Fibroblast of pulmonary artery (primary cell): Measurements from ENCODE around the gene PSMC5.
"Not testable (repeated sequence)": the region's sequence is repeated elsewhere in the genome, so short reads cannot be mapped to it uniquely, and the experiment has no call there.

Experiments
- DNase-seq: peaks from one replicate; pipeline ENCODE4 v3.0.0-alpha.2; 2010; ENCODE audit warnings: low read depth
- H3K4me3 ChIP-seq: replicated peaks from 2 replicates; pipeline ENCODE4 v1.5.1; 2011; ENCODE audit warnings: low read depth, mild to moderate bottlenecking, control low read depth, low read length, moderate library complexity
- TF ChIP-seq, protein P1 (sequence below): IDR thresholded peaks from 2 replicates; pipeline ENCODE4 v1.5.1; 2011; ENCODE audit warnings: mild to moderate bottlenecking, control low read depth, low read length, inconsistent platforms; ENCODE audit errors: missing control alignments

PSMC5 gene

DNA sequence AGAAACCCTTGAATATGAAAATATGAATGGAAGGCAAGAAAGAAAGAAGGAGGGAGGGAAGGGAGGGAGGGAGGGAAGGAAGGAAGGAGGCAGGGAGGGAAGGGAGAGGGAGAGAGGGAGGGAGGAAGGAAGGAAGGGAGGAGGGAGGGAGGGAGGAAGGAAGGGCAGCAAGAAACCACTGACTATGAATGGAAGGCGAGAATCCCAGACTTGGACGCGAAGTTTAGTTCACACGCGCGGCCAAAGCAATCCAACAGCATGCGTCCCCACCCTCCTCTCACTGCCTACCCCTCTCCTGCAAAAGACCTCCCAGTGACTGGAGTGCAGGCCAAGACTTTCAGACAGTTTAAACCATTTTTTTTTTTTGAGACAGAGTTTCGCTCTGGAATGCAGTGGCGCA lies 23.2 kb downstream of the PSMC5 start:
- no peak for DNase-seq
- TF ChIP-seq, protein P1, sequence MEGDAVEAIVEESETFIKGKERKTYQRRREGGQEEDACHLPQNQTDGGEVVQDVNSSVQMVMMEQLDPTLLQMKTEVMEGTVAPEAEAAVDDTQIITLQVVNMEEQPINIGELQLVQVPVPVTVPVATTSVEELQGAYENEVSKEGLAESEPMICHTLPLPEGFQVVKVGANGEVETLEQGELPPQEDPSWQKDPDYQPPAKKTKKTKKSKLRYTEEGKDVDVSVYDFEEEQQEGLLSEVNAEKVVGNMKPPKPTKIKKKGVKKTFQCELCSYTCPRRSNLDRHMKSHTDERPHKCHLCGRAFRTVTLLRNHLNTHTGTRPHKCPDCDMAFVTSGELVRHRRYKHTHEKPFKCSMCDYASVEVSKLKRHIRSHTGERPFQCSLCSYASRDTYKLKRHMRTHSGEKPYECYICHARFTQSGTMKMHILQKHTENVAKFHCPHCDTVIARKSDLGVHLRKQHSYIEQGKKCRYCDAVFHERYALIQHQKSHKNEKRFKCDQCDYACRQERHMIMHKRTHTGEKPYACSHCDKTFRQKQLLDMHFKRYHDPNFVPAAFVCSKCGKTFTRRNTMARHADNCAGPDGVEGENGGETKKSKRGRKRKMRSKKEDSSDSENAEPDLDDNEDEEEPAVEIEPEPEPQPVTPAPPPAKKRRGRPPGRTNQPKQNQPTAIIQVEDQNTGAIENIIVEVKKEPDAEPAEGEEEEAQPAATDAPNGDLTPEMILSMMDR = no peak
- H3K4me3 ChIP-seq = no peak overlapping the region

DNA sequence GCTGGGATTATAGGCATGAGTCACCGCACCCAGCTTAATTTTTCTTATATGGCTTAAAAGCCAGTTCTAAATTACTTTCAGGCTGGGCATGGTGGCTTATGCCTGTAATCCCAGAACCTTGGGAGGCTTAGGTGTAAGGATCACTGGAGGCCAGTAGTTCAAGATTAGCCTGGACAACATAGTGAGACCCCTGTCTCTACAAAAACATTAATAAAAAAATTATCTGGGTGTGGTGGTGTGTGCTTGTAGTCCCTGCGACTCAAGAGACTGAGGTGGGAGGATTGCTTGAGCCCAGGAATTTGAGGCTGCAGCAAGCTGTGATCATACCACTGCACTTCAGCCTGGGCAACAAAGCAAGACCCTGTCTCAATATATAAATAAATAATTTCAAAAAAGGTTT lies 26.0 kb downstream of the PSMC5 start:
- no peak overlapping the region for H3K4me3 ChIP-seq
- TF ChIP-seq, protein P1 = no peak
- DNase-seq = no peak

DNA sequence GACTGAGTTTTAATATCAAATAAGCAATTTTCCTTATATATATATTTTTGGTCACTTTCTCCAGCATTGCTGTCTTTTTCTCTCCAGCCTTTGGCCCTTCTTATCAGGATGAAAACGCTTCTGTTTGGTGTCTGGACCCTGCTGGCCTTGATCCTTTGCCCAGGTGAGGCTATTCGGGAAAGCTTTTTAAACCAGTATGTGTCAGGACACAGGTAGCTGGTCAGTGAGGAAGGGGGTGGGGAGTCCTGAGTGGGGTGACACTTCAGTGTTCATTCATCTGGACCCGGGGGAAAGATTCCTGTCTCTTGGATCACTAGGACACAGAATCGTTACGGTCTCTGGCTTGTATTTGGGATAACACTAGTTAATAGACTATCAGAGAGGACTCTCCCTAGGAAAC lies 27.5 kb downstream of the PSMC5 start:
- no peak for DNase-seq
- TF ChIP-seq, protein P1 = no peak
- no peak overlapping the region for H3K4me3 ChIP-seq

DNA sequence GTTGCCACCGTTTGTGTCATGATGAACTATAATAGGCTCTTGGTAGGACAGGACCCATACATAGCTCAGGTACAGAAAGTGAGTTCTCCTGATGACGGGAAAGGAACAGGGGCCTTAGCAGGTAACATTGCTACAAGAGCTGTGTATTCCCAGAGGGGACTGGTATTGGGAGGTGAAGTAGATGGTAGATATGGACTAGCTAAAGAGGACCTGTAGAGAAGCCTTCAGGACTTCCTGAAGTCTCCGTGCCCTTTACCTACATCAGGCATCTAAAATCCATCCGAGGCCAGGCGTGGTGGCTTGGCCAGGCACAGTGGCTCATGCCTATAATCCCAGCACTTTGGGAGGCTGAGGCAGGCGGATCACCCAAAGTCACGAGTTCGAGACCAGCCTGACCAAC lies 28.0 kb downstream of the PSMC5 start:
- DNase-seq = no peak
- no peak overlapping the region for H3K4me3 ChIP-seq
- TF ChIP-seq, protein P1 = no peak

DNA sequence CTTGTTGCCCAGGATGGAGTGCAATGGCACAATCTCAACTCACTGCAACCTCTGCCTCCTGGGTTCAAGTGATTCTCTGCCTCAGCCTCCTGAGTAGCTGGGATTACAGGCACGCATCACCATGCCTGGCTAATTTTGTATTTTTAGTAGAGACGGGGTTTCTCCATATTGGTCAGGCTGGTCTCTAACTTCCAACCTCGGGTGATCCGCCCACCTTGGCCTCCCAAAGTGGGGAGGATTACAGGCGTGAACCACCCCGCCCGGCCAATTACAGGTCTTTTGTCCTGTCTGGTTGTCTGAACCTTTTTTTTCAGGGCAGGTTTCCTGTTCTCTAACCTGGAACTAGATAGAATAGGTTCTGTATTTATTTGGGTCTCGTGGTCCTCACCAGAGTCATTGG lies 29.2 kb downstream of the PSMC5 start:
- not testable (repeated sequence) for H3K4me3 ChIP-seq, DNase-seq

DNA sequence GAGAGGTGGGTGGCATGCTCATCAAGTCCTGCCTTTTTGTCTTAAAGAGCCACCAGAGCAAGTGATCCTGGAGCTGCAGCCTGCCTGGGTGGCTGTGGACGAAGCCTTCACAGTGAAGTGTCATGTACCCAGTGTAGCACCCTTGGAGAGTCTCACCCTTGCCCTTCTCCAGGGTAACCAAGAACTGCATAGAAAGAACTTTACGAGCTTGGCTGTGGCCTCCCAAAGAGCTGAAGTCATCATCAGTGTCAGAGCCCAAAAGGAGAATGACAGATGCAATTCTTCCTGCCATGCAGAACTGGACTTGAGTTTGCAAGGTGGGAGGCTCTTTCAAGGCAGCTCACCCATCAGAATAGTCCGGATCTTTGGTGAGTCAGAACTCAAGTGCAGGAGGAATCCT lies 32.0 kb downstream of the PSMC5 start:
- DNase-seq = no peak
- TF ChIP-seq, protein P1 = no peak
- H3K4me3 ChIP-seq = no peak overlapping the region

DNA sequence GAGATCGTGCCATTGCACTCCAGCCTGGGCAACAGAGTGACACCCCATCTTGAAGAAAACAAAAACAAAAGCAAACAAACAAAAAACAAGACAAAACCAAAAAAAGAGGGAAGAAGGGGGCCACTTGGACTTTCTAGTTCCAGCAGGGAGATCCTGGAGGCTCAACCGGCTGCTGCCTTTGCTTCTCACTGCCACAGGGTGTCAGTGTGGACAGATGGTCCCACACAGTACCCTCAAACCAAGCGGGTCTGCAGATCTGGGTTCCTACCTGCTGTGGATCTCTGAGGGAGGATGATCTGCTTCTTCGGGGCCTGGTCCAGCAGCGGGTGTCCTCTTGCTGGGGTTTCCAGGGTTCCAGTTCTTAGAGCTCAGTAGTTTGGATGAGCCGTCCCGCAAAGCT lies 39.4 kb downstream of the PSMC5 start:
- H3K4me3 ChIP-seq, DNase-seq: not testable (repeated sequence)
- TF ChIP-seq, protein P1 = peak; percentile 32
